ENCODE data around the gene SIPA1L3.

Gene SIPA1L3

DNA sequence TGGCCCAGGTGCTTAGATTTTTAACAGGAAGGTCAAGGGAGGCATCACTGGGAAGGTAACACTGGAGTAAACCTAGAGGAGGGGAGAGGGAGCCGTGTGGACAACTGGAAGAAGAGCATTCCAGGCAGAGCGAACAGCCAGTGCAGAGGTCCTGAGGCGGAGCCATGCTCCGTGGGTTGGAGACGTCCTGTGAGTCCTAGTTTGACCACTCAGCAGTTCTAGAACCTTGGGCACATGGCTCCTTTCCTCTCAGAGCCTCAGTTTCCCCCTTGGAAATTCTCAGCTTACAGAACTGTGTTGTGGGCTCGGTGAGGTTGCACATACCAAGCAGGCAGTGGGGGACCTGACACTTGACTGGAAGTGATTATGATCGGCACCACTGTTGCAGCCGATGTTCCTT lies 186.1 kb downstream of the SIPA1L3 start:
- DNase-seq (ENCODE audit: insufficient read length, low spot score) = no peak
- no peak for FAIRE-seq

DNA sequence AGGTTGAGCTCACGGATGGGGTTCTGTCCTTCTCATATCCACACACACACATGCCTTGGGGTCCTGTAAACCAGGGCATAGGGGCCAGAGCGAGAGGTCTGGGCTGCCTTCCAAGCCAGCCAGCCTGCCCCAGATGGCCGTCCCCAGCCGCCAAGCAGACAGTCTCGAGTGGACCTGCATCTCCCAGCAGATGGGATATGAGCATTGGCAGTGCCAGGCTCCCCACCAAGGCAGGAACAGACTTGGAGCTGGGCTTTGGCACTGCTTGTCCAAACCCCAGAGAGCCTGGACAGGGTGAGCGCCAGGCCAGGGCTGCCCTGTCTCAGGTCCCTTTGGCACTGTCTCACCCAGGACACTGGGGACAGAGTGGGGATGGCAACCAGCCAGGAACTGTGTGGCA lies 186.6 kb downstream of the SIPA1L3 start:
- DNase-seq (ENCODE audit: insufficient read length, low spot score) (no peak), FAIRE-seq (no peak)

DNA sequence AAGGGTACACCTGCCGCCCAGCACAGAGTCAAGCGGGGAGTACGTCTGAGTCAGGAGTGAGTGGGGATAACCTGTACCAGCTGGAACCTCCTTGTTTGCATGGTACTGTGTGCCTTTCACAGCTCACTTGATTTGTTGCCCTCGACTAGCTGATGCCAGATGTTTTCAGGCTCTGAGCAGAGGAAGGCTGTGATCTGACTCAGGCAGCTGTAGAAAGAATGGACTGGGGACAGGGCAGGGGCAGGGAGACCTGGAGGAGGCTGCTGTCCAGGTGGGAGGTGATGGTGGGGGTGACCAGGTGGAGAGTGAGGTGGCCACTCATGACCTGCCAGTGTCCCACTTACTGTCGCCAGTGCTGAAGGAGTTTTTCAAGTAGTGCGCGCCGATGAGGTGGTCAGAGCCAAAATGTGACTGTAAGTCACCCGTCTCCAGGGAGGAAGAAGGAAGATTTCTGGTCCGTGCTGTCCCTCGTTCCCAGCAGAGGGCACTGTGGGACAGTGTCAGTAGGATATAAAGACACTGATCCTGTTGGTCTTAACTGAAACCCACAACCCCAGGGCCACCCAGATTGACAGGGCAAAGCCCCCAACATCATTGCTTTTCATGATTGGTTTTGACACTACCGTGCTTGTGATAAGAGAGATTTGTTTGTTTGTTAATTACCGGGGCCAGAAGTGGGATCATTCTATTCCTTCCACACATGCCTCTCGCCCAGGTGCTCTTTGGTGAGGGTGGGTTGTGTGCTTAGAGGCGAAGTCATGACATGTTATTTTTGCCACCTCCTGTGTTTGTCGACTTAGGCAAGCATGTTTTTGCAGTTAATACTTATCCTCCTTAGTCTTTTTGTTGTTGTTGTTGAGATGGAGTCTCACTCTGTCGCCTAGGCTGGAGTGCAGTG lies 188.7 kb downstream of the SIPA1L3 start:
- peak; percentile 35 for DNase-seq (ENCODE audit: insufficient read length, low spot score)
- FAIRE-seq = peak; percentile 40

DNA sequence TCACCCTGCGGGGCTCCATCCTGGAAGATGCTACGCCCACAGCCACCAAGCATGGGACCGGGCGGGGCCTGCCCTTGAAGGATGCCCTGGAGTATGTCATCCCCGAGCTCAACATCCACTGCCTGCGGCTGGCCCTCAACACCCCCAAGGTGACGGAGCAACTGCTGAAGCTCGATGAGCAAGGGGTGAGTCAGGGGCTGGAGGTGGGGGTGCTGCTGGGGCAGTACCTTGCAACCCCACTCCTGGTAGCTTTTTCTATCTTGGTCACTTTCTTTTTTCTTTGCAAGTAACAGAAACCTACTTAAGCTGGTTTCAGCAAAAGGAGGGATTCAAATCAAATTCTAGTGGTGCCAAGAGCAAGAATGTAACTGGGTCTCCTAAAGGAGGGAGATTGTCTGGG lies 193.0 kb downstream of the SIPA1L3 start:
- no peak for FAIRE-seq

DNA sequence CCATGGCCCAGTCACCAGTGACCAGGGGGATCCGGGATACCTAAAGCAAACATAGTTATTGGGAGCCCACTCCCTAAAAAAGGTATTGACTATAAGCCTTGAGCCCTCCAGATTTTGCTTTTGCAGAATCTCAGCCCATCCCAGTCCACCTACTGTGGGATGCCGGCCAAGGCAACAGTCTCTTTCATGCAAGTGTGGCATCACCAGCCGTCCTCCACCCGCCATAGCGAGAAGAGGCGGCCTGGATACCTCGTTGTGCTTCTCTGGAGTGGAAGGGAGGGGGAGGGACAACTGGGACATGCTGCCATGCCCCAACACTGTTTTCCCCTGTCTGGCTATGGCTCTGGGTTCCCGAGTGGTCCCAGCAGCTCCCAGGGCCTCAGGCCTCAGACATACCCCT lies 193.6 kb downstream of the SIPA1L3 start:
- FAIRE-seq (no peak), DNase-seq (ENCODE audit: insufficient read length, low spot score) (no peak)

More for the DNA sequence above, 193.0 kb downstream of the SIPA1L3 start:
- no peak for DNase-seq (ENCODE audit: insufficient read length, low spot score)

DNA sequence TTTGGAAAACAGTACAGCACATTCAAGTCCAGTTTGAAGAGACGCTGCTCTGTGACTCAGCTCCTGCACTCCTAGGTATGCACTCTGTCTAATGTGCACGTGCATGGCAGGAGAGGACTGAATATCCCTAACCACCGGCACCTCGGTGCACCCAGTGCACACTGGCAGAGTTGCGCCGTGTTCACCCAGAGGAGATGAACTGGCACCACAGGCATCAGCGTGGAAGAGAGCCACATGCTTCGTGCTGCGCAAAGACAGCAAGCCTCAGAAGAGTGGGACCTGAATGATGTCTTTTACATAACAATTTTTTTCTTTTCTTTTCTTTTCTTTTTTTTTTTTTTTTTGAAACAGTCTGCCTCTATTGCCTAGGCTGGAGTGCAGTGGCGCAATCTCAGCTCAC lies 194.7 kb downstream of the SIPA1L3 start:
- FAIRE-seq (no peak), DNase-seq (ENCODE audit: insufficient read length, low spot score) (no peak)

DNA sequence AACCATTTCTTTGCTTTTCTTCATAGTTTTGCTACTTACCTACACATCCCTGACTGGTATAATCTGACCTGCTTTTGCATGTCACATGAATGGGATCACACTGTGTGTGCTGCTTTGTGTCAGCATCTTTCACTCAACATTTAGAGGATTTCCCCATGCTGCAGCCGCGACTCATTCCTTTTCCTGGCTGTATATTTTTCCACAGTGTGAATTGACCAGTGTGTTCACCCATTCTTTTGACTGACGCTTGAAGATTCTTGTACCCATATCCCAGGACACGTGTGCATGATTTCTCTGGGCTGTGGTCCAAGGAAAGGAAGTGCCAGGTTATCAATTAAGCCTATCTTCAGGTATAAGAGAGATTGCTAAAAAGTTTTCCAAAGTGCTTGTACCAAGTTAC lies 198.6 kb downstream of the SIPA1L3 start:
- DNase-seq (ENCODE audit: insufficient read length, low spot score) (no peak), FAIRE-seq (no peak)

DNA sequence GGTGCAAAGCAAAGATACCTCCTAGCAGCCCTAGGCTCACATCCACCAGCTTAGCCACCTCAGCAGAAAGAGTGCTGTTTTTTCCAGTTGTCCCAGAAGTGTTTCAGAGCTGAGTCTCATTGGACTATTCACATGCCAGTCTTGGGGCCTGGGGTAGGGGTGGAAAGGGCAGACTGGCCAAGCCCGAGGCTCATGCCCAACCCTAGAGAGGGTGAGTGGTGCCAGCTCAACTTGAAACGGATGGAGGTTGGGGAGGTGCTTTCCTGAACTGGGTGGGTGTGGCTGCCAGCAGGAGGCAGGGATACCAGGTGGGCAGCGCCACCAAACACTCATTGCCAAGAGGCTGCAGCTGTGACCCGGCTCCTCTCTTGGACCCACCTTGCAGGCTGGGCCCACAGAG lies 200.1 kb downstream of the SIPA1L3 start:
- DNase-seq (ENCODE audit: insufficient read length, low spot score) = no peak
- no peak for FAIRE-seq

DNA sequence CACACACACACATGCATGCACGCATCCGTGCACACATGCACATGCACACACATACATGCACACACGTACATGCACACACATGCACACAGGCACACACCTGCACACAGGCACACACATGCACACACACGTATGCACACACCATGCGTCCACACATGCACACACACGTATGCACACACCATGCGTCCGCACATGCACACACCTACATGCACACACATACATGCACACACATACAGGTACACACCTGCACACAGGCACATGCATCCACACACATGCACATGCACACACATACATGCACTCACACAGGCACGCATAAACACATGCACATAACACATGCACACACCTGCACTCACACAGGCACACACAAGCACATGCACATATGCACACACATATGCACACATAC lies 204.9 kb downstream of the SIPA1L3 start:
- no peak for FAIRE-seq
- DNase-seq (ENCODE audit: insufficient read length, low spot score) = no peak

DNA sequence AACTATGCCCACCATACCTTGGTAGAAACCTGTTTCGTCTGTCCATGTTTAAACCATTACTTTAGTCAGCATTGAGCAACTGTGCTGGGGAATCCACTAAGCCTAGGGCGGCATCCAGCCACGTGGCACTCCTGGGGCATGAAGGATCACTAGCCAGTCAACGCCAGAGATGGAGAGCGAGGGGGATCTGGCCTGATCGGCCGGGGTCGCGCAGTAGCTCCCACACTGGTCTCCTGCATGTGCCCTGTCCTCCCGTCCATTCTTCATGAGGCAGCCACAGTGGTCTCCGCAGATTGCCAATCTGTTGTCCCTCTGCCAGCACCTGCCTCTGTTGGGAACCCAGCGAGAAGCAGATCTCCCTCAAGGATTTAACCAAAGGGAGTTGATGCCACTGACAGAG lies 207.6 kb downstream of the SIPA1L3 start:
- FAIRE-seq (no peak), DNase-seq (ENCODE audit: insufficient read length, low spot score) (no peak)

DNA sequence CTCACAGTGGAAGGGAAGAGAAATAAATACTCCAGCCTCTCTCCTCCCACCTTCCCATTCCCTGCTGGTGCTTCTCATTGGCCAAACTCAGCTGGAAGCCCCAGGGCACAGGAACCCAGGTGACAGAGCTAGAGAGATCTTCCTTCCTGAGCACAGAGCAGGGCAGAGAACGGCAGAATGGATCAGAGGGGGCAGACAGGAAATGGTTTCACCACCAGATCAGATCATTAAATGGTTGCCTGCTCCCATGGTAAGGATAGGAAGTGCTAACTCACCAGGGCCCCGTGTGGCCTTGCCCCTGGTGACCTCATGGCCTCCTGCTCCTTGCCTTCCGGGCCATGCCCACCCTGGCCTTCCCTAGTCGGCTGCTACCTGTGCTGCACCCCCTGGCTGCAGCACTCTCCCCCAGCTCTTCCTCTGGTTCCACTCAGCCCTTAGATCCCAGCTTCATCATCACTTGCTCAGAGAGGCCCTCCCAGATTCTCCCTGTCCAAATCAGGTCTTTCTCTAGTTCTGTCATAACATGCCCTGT lies 208.3 kb downstream of the SIPA1L3 start:
- FAIRE-seq (no peak), DNase-seq (ENCODE audit: insufficient read length, low spot score) (no peak)

DNA sequence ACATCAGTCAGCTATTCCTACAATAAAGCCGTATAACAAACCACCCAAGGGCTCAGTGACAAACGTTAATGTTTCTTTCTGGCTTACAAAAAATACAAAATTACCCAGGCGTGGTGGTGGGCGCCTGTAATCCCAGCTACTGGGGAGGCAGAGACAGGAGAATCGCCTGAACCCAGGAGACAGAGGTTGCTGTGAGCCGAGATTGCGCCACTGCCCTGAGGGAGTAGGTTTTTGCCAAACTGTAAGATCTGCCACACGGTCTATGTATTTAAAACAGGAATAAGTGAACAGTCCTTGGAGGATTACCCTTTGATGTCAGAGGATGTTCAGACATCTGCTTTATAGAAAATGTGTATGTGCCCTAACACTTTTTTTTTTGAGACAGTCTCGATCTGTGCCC lies 211.2 kb downstream of the SIPA1L3 start:
- FAIRE-seq (no peak), DNase-seq (ENCODE audit: insufficient read length, low spot score) (no peak)

DNA sequence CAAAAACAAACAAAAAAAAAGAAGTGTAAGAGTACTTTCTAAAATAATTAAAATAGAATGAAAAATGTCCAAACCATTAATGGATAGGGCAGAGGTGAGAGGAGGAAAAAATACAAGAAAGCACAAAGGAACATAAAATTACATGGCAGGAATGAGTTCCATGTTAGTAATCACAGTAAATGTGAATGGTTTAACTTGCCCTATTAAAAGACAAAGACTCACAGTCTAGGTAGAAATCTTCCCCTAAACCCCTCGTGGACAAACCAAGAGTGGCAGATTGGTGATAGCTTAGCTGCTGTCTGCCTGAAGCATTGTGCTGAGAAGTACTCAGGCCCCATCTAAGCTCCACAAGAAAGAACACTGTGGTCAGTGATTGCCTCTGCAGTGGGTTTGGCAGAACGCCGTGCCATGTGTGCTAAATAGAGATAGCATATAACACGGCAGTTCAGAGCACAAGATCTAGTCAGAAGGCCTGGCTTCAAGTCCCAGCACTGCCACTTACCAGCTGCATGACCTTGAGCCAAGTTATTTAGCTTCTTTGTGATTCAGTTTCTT lies 213.5 kb downstream of the SIPA1L3 start:
- DNase-seq (ENCODE audit: insufficient read length, low spot score) (no peak), FAIRE-seq (no peak)

DNA sequence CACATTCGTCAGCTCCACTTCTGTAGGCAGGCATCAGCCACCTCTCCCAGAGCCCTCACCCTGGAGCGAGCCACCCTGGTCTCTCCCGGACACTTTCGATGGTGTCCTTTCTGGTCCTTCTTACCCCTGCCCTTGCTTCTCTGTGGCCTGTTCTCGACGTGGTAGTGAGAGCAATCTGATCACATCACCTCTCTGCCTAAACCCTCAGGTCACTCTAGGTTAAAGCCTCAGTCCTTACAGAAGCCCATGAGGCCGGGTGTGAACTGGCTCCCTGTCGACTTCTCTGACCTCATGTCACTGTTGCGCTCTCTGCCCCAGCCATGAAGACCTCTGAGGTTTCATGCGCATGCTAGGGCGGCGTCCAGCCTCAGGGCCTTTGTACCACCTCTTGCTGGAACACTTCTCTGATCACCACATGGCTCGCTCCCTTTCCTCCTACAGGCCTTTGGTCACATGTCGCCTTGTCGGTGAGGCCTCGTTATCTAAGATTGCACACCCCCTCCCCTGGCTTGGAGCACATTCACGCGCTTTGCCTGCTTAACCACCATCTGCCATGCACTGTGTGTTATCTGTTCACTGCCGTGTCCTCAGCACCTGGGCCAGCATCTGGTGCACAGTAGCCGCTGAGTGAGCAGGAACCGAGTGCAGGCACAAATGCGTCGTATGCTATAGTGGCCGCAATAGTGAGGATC lies 215.5 kb downstream of the SIPA1L3 start:
- no peak for FAIRE-seq
- no peak for DNase-seq (ENCODE audit: insufficient read length, low spot score)

DNA sequence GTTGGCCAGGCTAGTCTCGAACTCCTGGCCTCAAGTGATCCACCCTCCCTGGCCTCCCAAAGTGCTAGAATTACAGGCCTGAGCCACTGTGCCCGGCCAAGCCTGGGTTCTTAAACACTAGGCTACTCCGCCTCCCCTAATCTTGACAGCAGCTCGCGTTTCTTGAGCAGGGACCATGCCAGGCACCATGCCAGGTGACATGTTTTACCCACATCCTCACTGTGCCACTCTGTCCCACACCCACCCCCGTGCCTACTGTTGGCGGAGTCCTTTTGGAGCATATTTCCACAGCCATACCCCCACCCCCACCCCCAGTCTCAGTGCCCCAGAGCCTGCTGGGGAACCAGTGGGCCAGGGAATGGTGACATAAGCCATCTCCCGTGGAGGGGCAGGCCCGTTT lies 218.2 kb downstream of the SIPA1L3 start:
- FAIRE-seq = no peak
- DNase-seq (ENCODE audit: insufficient read length, low spot score) = no peak

DNA sequence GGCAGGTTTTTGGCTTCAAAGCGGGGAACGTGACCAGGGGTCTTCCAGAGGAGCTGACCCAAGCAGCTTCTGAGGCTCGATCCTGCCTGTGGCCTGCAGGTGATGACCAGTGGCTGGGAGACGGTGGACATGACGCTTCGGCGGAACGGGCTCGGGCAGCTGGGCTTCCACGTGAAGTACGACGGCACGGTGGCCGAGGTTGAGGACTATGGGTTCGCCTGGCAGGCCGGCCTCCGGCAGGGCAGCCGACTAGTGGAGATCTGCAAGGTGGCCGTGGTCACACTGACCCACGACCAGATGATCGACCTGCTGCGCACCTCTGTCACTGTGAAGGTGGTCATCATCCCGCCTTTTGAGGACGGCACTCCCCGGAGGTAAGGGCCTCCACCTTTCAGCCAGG lies 223.4 kb downstream of the SIPA1L3 start:
- no peak for DNase-seq (ENCODE audit: insufficient read length, low spot score)
- no peak for FAIRE-seq

DNA sequence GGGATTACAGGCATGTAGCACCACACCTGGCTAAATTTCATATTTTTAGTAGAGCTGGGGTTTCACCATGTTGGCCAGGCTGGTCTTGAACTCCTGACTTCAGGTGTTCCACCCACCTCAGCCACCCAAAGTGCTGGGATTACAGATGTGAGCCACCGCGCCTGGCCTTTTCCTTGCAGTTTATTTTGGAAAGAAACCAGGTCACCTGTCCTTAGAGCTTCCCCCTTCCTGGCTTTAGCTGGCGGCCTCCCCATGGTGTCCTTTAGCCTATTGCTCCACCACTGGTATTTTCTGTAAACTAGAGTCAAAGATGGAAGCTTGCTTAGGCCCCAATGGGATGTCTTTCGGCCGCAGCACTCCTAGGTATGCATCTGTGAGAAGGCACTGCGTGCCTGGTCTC lies 225.8 kb downstream of the SIPA1L3 start:
- FAIRE-seq = no peak
- no peak for DNase-seq (ENCODE audit: insufficient read length, low spot score)

DNA sequence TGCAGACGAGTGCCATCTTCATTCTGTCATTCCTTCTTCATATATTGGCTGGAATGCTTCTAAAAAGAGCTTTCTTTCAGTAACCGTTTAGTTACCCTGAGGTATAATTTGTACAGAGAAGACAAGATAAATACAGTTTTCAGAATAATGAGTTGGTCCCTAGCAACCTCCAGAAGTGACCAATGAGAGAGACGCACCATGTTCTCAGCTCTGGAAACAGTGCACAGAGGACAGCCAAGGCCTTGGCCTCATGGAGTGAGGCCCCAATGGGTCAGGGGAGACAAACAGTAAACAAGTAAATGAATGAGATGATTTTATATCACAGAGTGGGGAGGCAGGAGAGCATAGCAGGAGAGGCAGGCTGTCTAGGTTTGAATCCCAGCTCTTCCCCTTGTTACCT lies 226.3 kb downstream of the SIPA1L3 start:
- no peak for FAIRE-seq

DNA sequence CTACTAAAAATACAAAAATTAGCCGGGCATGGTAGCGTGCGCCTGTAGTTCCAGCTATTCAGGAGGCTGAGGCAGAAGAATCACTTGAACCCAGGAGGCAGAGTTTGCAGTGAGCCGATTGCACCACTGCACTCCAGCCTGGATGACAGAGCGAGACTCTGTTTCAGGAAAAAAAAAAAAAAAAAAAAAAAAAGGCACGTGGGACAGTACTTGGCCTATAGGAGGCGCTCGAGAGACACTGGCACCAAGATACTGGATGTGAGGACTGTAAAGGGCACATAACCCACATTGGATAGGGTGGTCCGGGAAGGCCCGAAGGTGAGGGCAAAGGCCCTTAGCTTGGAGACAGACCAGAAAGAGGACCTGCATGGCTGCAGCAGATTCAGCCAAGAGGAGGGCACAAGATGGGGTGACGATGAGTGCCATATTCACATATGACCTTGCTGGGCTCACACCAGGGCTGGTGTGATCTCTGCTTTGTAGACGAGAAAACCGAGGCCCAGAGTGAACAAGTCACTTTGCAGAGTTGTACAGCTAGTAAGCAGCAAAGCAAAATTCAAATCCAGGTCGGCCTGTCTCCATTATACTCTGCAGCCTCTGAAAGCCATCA lies 227.6 kb downstream of the SIPA1L3 start:
- DNase-seq (ENCODE audit: insufficient read length, low spot score) = peak; percentile 34
- FAIRE-seq = peak; percentile 52

More for the DNA sequence above, 226.3 kb downstream of the SIPA1L3 start:
- no peak for DNase-seq (ENCODE audit: insufficient read length, low spot score)

DNA sequence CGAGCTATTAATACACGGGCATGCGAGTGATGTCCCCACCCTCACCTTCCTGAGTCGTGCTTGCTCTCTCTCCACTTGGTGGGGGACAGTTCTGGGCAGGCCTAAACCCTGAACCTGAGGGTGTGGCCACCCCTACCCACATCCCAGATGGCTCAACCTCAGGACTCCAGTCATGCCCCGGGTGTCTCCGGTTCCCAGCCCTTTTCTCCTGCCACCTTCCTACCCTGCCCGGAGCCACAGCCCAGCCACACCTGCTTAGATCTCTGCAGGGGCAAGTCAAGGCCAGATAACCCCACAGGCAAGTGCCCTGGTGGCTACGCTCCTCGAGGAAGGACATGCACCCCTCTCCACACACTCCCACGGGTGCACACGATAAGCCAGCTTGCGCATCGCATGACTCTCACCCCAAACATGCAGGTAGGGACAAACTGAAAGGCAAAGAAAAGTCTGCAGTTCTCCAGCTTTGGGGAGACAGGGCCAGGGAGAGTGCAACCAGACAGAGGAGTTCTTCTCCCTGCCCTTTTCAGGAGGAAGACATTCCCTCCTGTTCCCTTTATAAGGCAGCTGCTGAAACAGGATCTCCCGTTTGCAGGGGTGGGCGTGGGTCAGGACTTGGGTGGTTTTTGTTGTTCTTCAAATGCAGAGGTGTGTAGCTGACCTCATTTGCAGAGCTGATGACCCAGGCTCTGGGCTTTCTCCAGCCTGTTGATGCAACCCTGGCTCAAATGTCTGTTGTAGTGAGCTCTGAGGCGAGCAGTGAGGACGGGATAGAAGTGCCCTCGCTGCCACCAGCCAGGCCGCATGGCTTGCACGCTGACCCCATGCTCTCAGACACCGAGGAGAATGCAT lies 228.4 kb downstream of the SIPA1L3 start:
- no peak for FAIRE-seq

More for the DNA sequence above, 228.4 kb downstream of the SIPA1L3 start:
- no peak for DNase-seq (ENCODE audit: insufficient read length, low spot score)

Data from GM19239 (cell line).